HG03457 (cell line): ENCODE measurements around the gene MUC5AC.
"Not testable (repeated sequence)": the region's sequence is repeated elsewhere in the genome, so short reads cannot be mapped to it uniquely, and the experiment has no call there.

ENCODE experiments used
- ATAC-seq: cut with Tn5 transposase; IDR thresholded peaks from one replicate; pipeline ENCODE4 v1.9.1; 2021; ENCODE audit warnings: moderate number of reproducible peaks; ENCODE audit not compliant: unreplicated experiment

MUC5AC gene

DNA sequence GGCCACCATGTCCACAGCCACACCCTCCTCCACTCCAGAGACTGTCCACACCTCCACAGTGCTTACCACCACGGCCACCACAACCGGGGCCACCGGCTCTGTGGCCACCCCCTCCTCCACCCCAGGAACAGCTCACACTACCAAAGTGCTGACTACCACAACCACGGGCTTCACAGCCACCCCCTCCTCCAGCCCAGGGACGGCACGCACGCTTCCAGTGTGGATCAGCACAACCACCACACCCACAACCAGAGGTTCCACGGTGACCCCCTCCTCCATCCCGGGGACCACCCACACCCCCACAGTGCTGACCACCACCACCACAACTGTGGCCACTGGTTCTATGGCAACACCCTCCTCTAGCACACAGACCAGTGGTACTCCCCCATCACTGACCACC is 86.8 kb downstream of the MUC5AC start:
- not testable (repeated sequence) for ATAC-seq

DNA sequence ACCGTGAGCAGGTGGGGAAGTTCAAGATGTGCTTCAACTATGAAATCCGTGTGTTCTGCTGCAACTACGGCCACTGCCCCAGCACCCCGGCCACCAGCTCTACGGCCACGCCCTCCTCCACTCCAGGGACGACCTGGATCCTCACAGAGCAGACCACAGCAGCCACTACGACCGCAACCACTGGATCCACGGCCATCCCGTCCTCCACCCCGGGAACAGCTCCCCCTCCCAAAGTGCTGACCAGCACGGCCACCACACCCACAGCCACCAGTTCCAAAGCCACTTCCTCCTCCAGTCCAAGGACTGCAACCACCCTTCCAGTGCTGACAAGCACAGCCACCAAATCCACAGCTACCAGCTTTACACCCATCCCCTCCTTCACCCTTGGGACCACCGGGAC is 88.0 kb downstream of the MUC5AC start:
- ATAC-seq = not testable (repeated sequence)

DNA sequence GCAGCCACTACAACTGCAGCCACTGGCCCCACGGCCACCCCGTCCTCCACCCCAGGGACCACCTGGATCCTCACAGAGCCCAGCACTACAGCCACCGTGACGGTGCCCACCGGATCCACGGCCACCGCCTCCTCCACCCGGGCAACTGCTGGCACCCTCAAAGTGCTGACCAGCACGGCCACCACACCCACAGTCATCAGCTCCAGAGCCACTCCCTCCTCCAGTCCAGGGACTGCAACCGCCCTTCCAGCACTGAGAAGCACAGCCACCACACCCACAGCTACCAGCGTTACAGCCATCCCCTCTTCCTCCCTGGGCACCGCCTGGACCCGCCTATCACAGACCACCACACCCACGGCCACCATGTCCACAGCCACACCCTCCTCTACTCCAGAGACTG is 88.5 kb downstream of the MUC5AC start:
- not testable (repeated sequence) for ATAC-seq

DNA sequence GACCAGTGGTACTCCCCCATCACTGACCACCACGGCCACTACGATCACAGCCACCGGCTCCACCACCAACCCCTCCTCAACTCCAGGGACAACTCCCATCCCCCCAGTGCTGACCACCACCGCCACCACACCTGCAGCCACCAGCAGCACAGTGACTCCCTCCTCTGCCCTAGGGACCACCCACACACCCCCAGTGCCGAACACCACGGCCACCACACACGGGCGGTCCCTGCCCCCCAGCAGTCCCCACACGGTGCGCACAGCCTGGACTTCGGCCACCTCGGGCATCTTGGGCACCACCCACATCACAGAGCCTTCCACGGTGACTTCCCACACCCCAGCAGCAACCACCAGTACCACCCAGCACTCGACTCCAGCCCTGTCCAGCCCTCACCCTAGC is 89.3 kb downstream of the MUC5AC start:
- not testable (repeated sequence) for ATAC-seq

DNA sequence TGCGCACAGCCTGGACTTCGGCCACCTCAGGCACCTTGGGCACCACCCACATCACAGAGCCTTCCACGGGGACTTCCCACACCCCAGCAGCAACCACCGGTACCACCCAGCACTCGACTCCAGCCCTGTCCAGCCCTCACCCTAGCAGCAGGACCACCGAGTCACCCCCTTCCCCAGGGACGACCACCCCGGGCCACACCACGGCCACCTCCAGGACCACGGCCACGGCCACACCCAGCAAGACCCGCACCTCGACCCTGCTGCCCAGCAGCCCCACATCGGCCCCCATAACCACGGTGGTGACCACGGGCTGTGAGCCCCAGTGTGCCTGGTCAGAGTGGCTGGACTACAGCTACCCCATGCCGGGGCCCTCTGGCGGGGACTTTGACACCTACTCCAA is 91.2 kb downstream of the MUC5AC start:
- not testable (repeated sequence) for ATAC-seq

DNA sequence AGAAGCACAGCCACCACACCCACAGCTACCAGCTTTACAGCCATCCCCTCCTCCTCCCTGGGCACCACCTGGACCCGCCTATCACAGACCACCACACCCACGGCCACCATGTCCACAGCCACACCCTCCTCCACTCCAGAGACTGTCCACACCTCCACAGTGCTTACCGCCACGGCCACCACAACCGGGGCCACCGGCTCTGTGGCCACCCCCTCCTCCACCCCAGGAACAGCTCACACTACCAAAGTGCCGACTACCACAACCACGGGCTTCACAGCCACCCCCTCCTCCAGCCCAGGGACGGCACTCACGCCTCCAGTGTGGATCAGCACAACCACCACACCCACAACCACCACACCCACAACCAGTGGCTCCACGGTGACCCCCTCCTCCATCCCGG is 92.7 kb downstream of the MUC5AC start:
- not testable (repeated sequence) for ATAC-seq
